ENCODE measurements around the gene SNRPD1. TPM values are rescaled to one million over a fixed set of nuclear protein-coding genes. Genes with fewer than 3 reads are reported as not detected.
A peak's percentile ranks its signal among the peaks of the same experiment; 100 is the strongest.
"Not testable (repeated sequence)": the region's sequence is repeated elsewhere in the genome, so short reads cannot be mapped to it uniquely, and the experiment has no call there.

The SNRPD1 gene
- total and polyA plus RNA-seq, 9 of the 15 experiments (the other 6 are each of a cell fraction or from before 2014, with no cell fraction given) = 186 to 1,063 (median 313) TPM

- Histone ChIP-seq H3K36me3 (ENCODE audit: control insufficient read depth, insufficient read depth, low read length) (peaks cover 23% of the 10 kb centered on the region), H3K79me2 (ENCODE audit: control insufficient read depth, insufficient read depth, low read length) (peaks cover 45% of the 10 kb centered on the region), H3K27ac (ENCODE audit: extremely low read depth, low read depth, low read length) (peak overlapping the region; percentile 94; the same call in 1 of the 3 replicates), H3K4me3 (peak overlapping the region; percentile 67), H3K4me1 (replicated peaks in 1 of 2; ENCODE audit: control insufficient read depth in 2 of 2, insufficient read depth in 2 of 2, low read length in 2 of 2) (peaks cover 7 to 10% of the 10 kb centered on the region in 2 experiments; a peak in 3 of 5 replicates), H3K4me2 (ENCODE audit: insufficient read depth, low read length) (peak overlapping the region; percentile 84), H2AFZ (ENCODE audit: low read depth, low read length) (peak overlapping the region; percentile 95), H3K9ac (ENCODE audit: insufficient read depth in 1 of 2, low read depth in 2 of 2, low read length in 2 of 2) (peak overlapping the region; percentile 95 to 100)
- in situ Hi-C loops (cut with MboI); ATAC-seq; BruUV-seq (replicated peaks); H3K9me1 ChIP-seq (ENCODE audit: control insufficient read depth, insufficient read depth, low read length); H3K27me3 ChIP-seq (ENCODE audit: control insufficient read depth in 2 of 2, insufficient read depth in 2 of 2, low read length in 2 of 2); DNase-seq (ENCODE audit: extremely low read depth in 1 of 4, low spot score in 3 of 4); FAIRE-seq; H4K20me1 ChIP-seq (replicated peaks; ENCODE audit: control insufficient read depth, insufficient read depth, low read length); H3K9me3 ChIP-seq (replicated peaks; ENCODE audit: control insufficient read depth, insufficient read depth, low read depth, low read length): not testable (repeated sequence)
- intact Hi-C loops (cut with micrococcal nuclease) = loop anchor here (5.0 to 10.0 kb wide), 3 partner anchors 91 to 243 kb away; partner anchors contain the start of genes ABHD3 and MIB1
- ChIA-PET CTCF (ENCODE audit: low intra/inter-chr PET ratio) (interaction anchor here (0.6 kb wide), 1 partner anchor 172 kb away, joined by 3 read pairs; no protein-coding TSS in a partner anchor), POLR2A (interaction anchor here (1.0 to 2.5 kb wide), 8 partner anchors 9 to 92 kb away, joined by 3 to 31 read pairs (median 3); partner anchors contain the start of gene ESCO1)
- 66% methylated on average over 24 of the region's 30 CpGs for WGBS (ENCODE audit: insufficient coverage, low coverage, missing lambda C conversion rate)
- TF ChIP-seq MBD1 (CRISPR knock-in tag; IDR thresholded peaks at IDR 0.05) (peak; percentile 59; the same call in 1 of the 2 replicates), MLLT1 (IDR thresholded peaks at IDR 0.05) (peak in 1 of 2 experiments; percentile 86; a peak in 2 of 4 replicates), DPF2 (IDR thresholded peaks at IDR 0.05) (peak; percentile 20; the same call in 1 of the 2 replicates), GATA2 (CRISPR knock-in tag; IDR thresholded peaks at IDR 0.05) (peak; percentile 67), GTF2E2 (tag; IDR thresholded peaks at IDR 0.05) (0 out of 2 replicates have a peak, but pooled peaks have one; percentile 11)
These were observed 551 bp upstream of the SNRPD1 start for GRCh38 chr18:21611401-21612124.

GRCh38 chr18:21621640-21622039, 9.5 kb downstream of the SNRPD1 start:
- H3K36me3 ChIP-seq (ENCODE audit: control insufficient read depth, insufficient read depth, low read length) = peaks cover 84% of the 10 kb centered on the region
- H3K9ac ChIP-seq (ENCODE audit: insufficient read depth in 1 of 2, low read depth in 2 of 2, low read length in 2 of 2); BruUV-seq (replicated peaks); DNase-seq (ENCODE audit: extremely low read depth in 1 of 4, low spot score in 3 of 4); H3K27ac ChIP-seq (ENCODE audit: extremely low read depth, low read depth, low read length); CTCF ChIA-PET (ENCODE audit: low intra/inter-chr PET ratio); FAIRE-seq; H4K20me1 ChIP-seq (replicated peaks; ENCODE audit: control insufficient read depth, insufficient read depth, low read length); H3K9me1 ChIP-seq (ENCODE audit: control insufficient read depth, insufficient read depth, low read length); H2AFZ ChIP-seq (ENCODE audit: low read depth, low read length); H3K9me3 ChIP-seq (replicated peaks; ENCODE audit: control insufficient read depth, insufficient read depth, low read depth, low read length); in situ Hi-C loops (cut with MboI); H3K4me2 ChIP-seq (ENCODE audit: insufficient read depth, low read length); H3K27me3 ChIP-seq (ENCODE audit: control insufficient read depth in 2 of 2, insufficient read depth in 2 of 2, low read length in 2 of 2); H3K4me3 ChIP-seq; H3K4me1 ChIP-seq (replicated peaks in 1 of 2; ENCODE audit: control insufficient read depth in 2 of 2, insufficient read depth in 2 of 2, low read length in 2 of 2); ATAC-seq; intact Hi-C loops (cut with micrococcal nuclease): not testable (repeated sequence)
- H3K79me2 ChIP-seq (ENCODE audit: control insufficient read depth, insufficient read depth, low read length) = peaks cover 90% of the 10 kb centered on the region
- WGBS (ENCODE audit: insufficient coverage, low coverage, missing lambda C conversion rate) = 96% methylated on average over 9 of the region's 9 CpGs
- POLR2A ChIA-PET = interaction anchor here (1.0 kb wide), 1 partner anchor 72 kb away, joined by 3 read pairs; no protein-coding TSS in a partner anchor

Data from K562 (cell line).